Mesenchymal stem cell (in vitro differentiated cells and primary cell): ENCODE data around the gene LY6G6F. TPM values are rescaled to one million over a fixed set of nuclear protein-coding genes. Genes with fewer than 3 reads are reported as not detected.
A peak's percentile ranks its signal among the peaks of the same experiment; 100 is the strongest.

Experiments
- DNase-seq: peaks from one replicate; pipeline ENCODE4 v3.0.0-alpha.2; 2013
- H2AFZ ChIP-seq: one replicate; pipeline ENCODE4 v1.6.1; 2013; ENCODE audit warnings: low read depth, mild to moderate bottlenecking, control low read depth, inconsistent platforms, low read length, moderate library complexity
- H2AK5ac ChIP-seq: 2 replicates; pipeline ENCODE4 v1.6.1; 2013; ENCODE audit warnings: low read length, moderate library complexity, mild to moderate bottlenecking, inconsistent platforms; ENCODE audit not compliant: severe bottlenecking
- H2BK120ac ChIP-seq: one replicate; pipeline ENCODE4 v1.6.1; 2013; ENCODE audit warnings: low read depth, mild to moderate bottlenecking, inconsistent platforms, low read length, moderate library complexity
- H2BK12ac ChIP-seq, 2 experiments: one replicate each; pipeline ENCODE4 v1.6.1; 2013; ENCODE audit warnings: inconsistent platforms in 2 of 2, low read length in 2 of 2, mild to moderate bottlenecking in 2 of 2, moderate library complexity in 2 of 2, control low read depth in 1 of 2
- H2BK15ac ChIP-seq: one replicate; pipeline ENCODE4 v1.6.1; 2013; ENCODE audit warnings: mild to moderate bottlenecking, low read depth, inconsistent platforms; ENCODE audit not compliant: poor library complexity, severe bottlenecking
- H2BK5ac ChIP-seq: 2 replicates; pipeline ENCODE4 v1.6.1; 2013; ENCODE audit warnings: low read depth, mild to moderate bottlenecking, low read length, control low read depth, inconsistent platforms; ENCODE audit not compliant: poor library complexity, severe bottlenecking
- H3K14ac ChIP-seq, 2 experiments: one replicate each; pipeline ENCODE4 v1.6.1; 2013; ENCODE audit warnings: inconsistent platforms in 2 of 2, low read length in 2 of 2, control low read depth in 1 of 2, mild to moderate bottlenecking in 1 of 2, moderate library complexity in 1 of 2
- H3K18ac ChIP-seq, 2 experiments: one replicate each; pipeline ENCODE4 v1.6.1; 2013; ENCODE audit warnings: inconsistent platforms in 2 of 2, low read length in 2 of 2, control low read depth in 1 of 2, low read depth in 1 of 2, mild to moderate bottlenecking in 1 of 2
- H3K23ac ChIP-seq, 2 experiments: one replicate each; pipeline ENCODE4 v1.6.1; 2013; ENCODE audit warnings: inconsistent platforms in 2 of 2, low read length in 2 of 2, mild to moderate bottlenecking in 2 of 2, moderate library complexity in 2 of 2, control low read depth in 1 of 2
- H3K27ac ChIP-seq: 2 replicates; pipeline ENCODE4 v1.5.1; 2013; ENCODE audit warnings: mild to moderate bottlenecking, moderate library complexity, low read length, control low read depth, inconsistent platforms; ENCODE audit not compliant: poor library complexity, severe bottlenecking
- H3K27me3 ChIP-seq, 2 experiments: 2 replicates each; pipeline versions ENCODE4 v1.6.1 to v1.7.0; 2013; ENCODE audit warnings: low read length in 2 of 2, mild to moderate bottlenecking in 2 of 2, moderate library complexity in 2 of 2, control low read depth in 1 of 2, inconsistent platforms in 1 of 2; ENCODE audit not compliant: control insufficient read depth in 1 of 2, insufficient read depth in 1 of 2
- H3K36me3 ChIP-seq, 2 experiments: 2 replicates each; pipeline versions ENCODE4 v1.6.1 to v1.7.0; 2013; ENCODE audit warnings: low read length in 2 of 2, control low read depth in 1 of 2, inconsistent platforms in 1 of 2, low read depth in 1 of 2, mild to moderate bottlenecking in 1 of 2; ENCODE audit not compliant: insufficient read depth in 2 of 2, control insufficient read depth in 1 of 2
- H3K4ac ChIP-seq, 2 experiments: one replicate each; pipeline ENCODE4 v1.6.1; 2013; ENCODE audit warnings: inconsistent platforms in 2 of 2, low read length in 2 of 2, mild to moderate bottlenecking in 2 of 2, moderate library complexity in 2 of 2, control low read depth in 1 of 2, low read depth in 1 of 2
- H3K4me1 ChIP-seq: 2 replicates; pipeline ENCODE4 v1.6.1; 2013; ENCODE audit warnings: low read depth, low read length, control low read depth; ENCODE audit not compliant: control insufficient read depth, insufficient read depth
- H3K4me2 ChIP-seq: 2 replicates; pipeline ENCODE4 v1.6.1; 2013; ENCODE audit warnings: low read length, mild to moderate bottlenecking, inconsistent platforms; ENCODE audit not compliant: poor library complexity, severe bottlenecking
- H3K4me3 ChIP-seq, 2 experiments: 2 replicates each; pipeline versions ENCODE4 v1.5.1 to v1.7.0; 2013; ENCODE audit warnings: low read length in 2 of 2, mild to moderate bottlenecking in 2 of 2, control low read depth in 1 of 2, low read depth in 1 of 2; ENCODE audit not compliant: insufficient read depth in 1 of 2
- H3K79me1 ChIP-seq: replicated peaks from 2 replicates; pipeline ENCODE4 v1.6.1; 2013; ENCODE audit warnings: mild to moderate bottlenecking, control low read depth, low read length, inconsistent platforms; ENCODE audit not compliant: poor library complexity, severe bottlenecking
- H3K9ac ChIP-seq: 2 replicates; pipeline ENCODE4 v1.7.0; 2013; ENCODE audit warnings: mild to moderate bottlenecking, low read length, moderate library complexity
- H3K9me3 ChIP-seq: 2 replicates; pipeline ENCODE4 v1.7.0; 2013; ENCODE audit warnings: mild to moderate bottlenecking, low read length; ENCODE audit not compliant: control insufficient read depth
- H4K8ac ChIP-seq: one replicate; pipeline ENCODE4 v1.6.1; 2013; ENCODE audit warnings: inconsistent platforms, mild to moderate bottlenecking, low read length, moderate library complexity
- H4K91ac ChIP-seq: one replicate; pipeline ENCODE4 v1.6.1; 2013; ENCODE audit warnings: mild to moderate bottlenecking, low read length, inconsistent platforms
- WGBS: methylation state at CpG from one replicate; pipeline ENCODE4 v1.1.7; 2013; ENCODE audit warnings: mixed read lengths; 5-methylcytosine and 5-hydroxymethylcytosine counted together
- small RNA-seq: library from polyadenylated mRNA; stranded (forward); fragments of <200 nt; extraction: miRNeasy Mini kit (QIAGEN cat#:217004); gene quantifications from one replicate; pipeline ENCODE3, GENCODE V24; 2013; ENCODE audit warnings: low read depth

Gene LY6G6F

DNA sequence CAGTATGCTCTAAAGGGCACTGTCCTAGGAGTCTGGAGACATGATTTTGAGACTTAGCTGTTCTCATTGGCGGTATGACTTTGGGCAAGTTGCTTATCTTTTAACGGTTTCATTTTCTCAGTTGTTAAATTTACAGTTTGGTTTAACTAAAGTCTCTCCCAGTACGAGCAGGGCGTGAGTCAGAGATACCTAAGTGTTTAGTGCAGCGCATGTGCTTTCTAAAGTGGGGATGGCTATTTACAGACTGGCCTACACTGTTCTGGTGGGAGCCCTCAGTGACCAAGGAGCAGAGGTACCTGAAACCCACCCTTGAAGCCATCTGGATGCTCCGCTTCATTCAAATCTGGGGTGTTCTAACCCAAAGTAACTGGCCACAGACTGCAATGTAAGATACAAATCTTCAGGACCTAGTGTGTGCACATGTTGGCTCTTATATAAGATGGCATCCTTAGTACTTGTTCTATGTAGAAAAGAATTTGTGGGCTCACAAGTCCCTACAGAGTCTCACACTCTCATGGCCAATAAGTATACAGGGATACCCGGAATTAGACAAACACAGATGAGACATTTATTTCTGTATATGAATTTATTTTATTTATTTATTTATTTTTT lies 43.9 kb downstream of the LY6G6F start:
- peaks cover 0 to 15% of the 10 kb centered on the region in 2 experiments for H3K36me3 ChIP-seq
- DNase-seq, result peak; percentile 87

DNA sequence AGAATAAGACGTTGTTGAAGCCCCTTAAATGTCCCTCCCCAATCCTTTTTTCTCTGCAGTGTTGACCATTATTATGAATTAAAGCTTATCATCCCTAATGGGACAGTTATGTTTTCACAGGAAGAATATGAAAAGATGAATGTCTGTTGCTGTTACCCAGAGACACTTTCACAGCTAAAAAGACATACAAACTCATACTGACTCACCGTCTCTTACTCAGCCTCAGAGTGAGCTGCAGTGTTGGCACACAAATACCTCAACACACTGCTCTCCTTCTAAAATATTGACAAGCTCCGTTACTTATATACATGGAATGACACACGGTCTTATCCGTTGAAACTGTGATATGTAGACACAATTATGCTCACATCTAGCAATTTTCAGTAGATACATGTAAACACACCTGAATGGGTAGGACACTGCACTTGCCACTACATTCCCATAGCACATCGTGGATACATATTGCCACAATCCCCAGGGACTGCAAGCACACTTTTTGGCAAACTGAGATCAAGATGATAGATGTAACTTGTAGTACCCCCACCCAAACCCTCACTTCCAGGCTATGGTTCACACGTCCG lies 46.2 kb downstream of the LY6G6F start:
- no peak overlapping the region for H3K27ac ChIP-seq
- no peaks in the 10 kb centered on the region for H3K79me1 ChIP-seq
- H3K36me3 ChIP-seq, result peaks cover 0 to 7% of the 10 kb centered on the region in 2 experiments
- peaks cover 4% of the 10 kb centered on the region for H3K4me1 ChIP-seq
- H2AFZ ChIP-seq, result no peak overlapping the region
- no peak overlapping the region for H4K91ac ChIP-seq
- DNase-seq, result peak; percentile 81
- H3K4ac ChIP-seq, result peak overlapping the region in 1 of 2 experiments; percentile 40
- H3K18ac ChIP-seq, result no peak overlapping the region
- no peak overlapping the region for H2AK5ac ChIP-seq
- peak overlapping the region; percentile 48 for H3K9ac ChIP-seq
- H3K9me3 ChIP-seq, result no peaks in the 10 kb centered on the region
- no peak overlapping the region for H2BK12ac ChIP-seq
- H3K23ac ChIP-seq, result no peak overlapping the region
- H3K4me3 ChIP-seq, result no peak overlapping the region
- H3K27me3 ChIP-seq, result no peaks in the 10 kb centered on the region
- H3K14ac ChIP-seq, result no peak overlapping the region
- H2BK15ac ChIP-seq, result no peak overlapping the region
- no peak overlapping the region for H2BK120ac ChIP-seq
- no peak overlapping the region for H3K4me2 ChIP-seq
- WGBS, result 52% methylated on average over 7 of the region's 8 CpGs
- H2BK5ac ChIP-seq, result no peak overlapping the region
- H4K8ac ChIP-seq, result no peak overlapping the region

More for the DNA sequence above, 43.9 kb downstream of the LY6G6F start:
- Histone ChIP-seq H4K91ac (no peak overlapping the region), H2BK120ac (no peak overlapping the region), H2BK12ac (no peak overlapping the region), H2BK15ac (no peak overlapping the region), H3K9ac (no peak overlapping the region), H3K4ac (no peak overlapping the region), H2AFZ (no peak overlapping the region), H3K18ac (no peak overlapping the region), H3K23ac (no peak overlapping the region), H2BK5ac (no peak overlapping the region), H3K14ac (no peak overlapping the region), H2AK5ac (no peak overlapping the region), H3K4me3 (no peak overlapping the region), H3K79me1 (no peaks in the 10 kb centered on the region), H3K4me2 (no peak overlapping the region), H3K4me1 (peaks cover 7% of the 10 kb centered on the region), H4K8ac (no peak overlapping the region), H3K27ac (peak overlapping the region; percentile 71), H3K27me3 (no peaks in the 10 kb centered on the region), H3K9me3 (no peaks in the 10 kb centered on the region)
- WGBS, result 36% methylated on average over 6 of the region's 7 CpGs

GRCh38 chr6:31758281-31758680 lies 51.6 kb downstream of the LY6G6F start:
- H2AFZ ChIP-seq, result no peak overlapping the region
- no peak overlapping the region for H3K4me3 ChIP-seq
- no peaks in the 10 kb centered on the region for H3K79me1 ChIP-seq
- no peak overlapping the region for H3K9ac ChIP-seq
- no peak overlapping the region for H4K91ac ChIP-seq
- H3K27ac ChIP-seq, result no peak overlapping the region
- no peak overlapping the region for H3K4me2 ChIP-seq
- H3K18ac ChIP-seq, result no peak overlapping the region
- no peak overlapping the region for H3K23ac ChIP-seq
- H2BK5ac ChIP-seq, result no peak overlapping the region
- H2BK15ac ChIP-seq, result no peak overlapping the region
- no peaks in the 10 kb centered on the region for H3K27me3 ChIP-seq
- H3K4me1 ChIP-seq, result peaks cover 3% of the 10 kb centered on the region
- no peak overlapping the region for H3K4ac ChIP-seq
- DNase-seq, result no peak
- H3K14ac ChIP-seq, result no peak overlapping the region
- no peaks in the 10 kb centered on the region for H3K9me3 ChIP-seq
- no peak overlapping the region for H4K8ac ChIP-seq
- 100% methylated on average over 2 of the region's 2 CpGs for WGBS
- H2BK12ac ChIP-seq, result no peak overlapping the region
- H2BK120ac ChIP-seq, result no peak overlapping the region
- peaks cover 12 to 27% of the 10 kb centered on the region in 2 experiments for H3K36me3 ChIP-seq
- H2AK5ac ChIP-seq, result no peak overlapping the region

Small RNAs within 50 kb of the gene (small RNA-seq; reads per million reads assigned to genes)
- gene LY6G6D, result not detected
- gene MIR4646, result not detected
- not detected for gene RF00019
- not detected for gene RNU6-850P
